Esophagus muscularis mucosa (tissue), 3 donors: ENCODE results near the gene GORAB.

Experiments
- EP300 ChIP-seq: sonication (generic); formaldehyde crosslinking; IDR thresholded peaks from one replicate; pipeline ENCODE4 v1.6.1; 2017; ENCODE audit warnings: antibody characterized with exemption
- TF ChIP-seq, protein P1 (sequence below), 3 experiments: fragments of 200-600 bp in 2 of 3; fragments of 450-650 bp in 1 of 3; sonication (generic) in 2 of 3; IDR thresholded peaks; one replicate each; pipeline ENCODE4 v1.5.1; 2017 to 2019; ENCODE audit warnings: antibody characterized with exemption in 3 of 3, mild to moderate bottlenecking in 2 of 3, moderate library complexity in 1 of 3

DNA sequence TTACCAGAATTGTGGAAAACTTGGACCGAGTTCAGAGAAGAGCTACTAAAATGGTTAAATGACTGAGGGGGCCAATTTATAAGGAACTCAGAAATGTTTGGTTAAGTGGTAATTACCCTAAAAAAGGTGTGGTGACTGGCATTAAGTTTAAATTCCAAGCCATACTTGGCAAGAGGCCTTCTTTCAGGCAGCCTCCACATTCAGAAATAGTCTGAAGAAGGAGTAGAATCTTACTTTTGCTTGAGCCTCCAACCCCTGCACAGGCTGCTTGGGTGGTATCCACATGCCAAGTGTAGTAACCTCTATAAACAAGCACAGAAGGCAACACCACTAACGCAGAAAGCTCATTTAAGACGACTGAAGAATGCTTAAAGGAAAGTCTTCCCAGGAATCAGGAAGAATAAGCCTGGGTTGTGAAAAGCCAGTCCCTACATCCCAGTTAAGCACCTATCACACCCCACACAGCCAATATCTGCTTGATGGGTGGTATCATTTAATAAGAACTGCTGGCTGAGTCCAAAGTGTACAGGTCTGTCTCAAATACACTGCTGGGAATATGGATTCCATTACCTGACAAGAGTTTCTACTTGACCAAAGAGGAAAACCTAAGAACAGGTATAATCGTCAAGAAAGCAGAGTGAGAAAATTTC is 13.7 kb upstream of the GORAB start:
- TF ChIP-seq, protein P1, sequence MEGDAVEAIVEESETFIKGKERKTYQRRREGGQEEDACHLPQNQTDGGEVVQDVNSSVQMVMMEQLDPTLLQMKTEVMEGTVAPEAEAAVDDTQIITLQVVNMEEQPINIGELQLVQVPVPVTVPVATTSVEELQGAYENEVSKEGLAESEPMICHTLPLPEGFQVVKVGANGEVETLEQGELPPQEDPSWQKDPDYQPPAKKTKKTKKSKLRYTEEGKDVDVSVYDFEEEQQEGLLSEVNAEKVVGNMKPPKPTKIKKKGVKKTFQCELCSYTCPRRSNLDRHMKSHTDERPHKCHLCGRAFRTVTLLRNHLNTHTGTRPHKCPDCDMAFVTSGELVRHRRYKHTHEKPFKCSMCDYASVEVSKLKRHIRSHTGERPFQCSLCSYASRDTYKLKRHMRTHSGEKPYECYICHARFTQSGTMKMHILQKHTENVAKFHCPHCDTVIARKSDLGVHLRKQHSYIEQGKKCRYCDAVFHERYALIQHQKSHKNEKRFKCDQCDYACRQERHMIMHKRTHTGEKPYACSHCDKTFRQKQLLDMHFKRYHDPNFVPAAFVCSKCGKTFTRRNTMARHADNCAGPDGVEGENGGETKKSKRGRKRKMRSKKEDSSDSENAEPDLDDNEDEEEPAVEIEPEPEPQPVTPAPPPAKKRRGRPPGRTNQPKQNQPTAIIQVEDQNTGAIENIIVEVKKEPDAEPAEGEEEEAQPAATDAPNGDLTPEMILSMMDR (IDR thresholded peaks at IDR 0.05): no peak
- no peak for TF ChIP-seq EP300
